GM12878 (cell line): ENCODE data around the gene ZNF618.

Source experiments
- ATF7 ChIP-seq: fragments of 450-650 bp; IDR thresholded peaks from 2 replicates; pipeline ENCODE4 v1.6.1; 2016; ENCODE audit warnings: low read depth, mild to moderate bottlenecking
- BMI1 ChIP-seq: fragments of 450-650 bp; IDR thresholded peaks from 2 replicates; pipeline ENCODE4 v1.6.1; 2016; ENCODE audit warnings: mild to moderate bottlenecking, moderate library complexity, borderline replicate concordance
- CEBPZ ChIP-seq: fragments of 150-350 bp; IDR thresholded peaks from 2 replicates; pipeline ENCODE4 v1.6.1; 2016; ENCODE audit warnings: low read depth, low read length
- CREB1 ChIP-seq: IDR thresholded peaks from 2 replicates; pipeline ENCODE4 v1.6.1; 2012; ENCODE audit warnings: low read depth, mild to moderate bottlenecking, inconsistent platforms
- EZH2 ChIP-seq: IDR thresholded peaks from 2 replicates; pipeline ENCODE4 v1.6.1; 2012; ENCODE audit warnings: low read depth, mild to moderate bottlenecking, control low read depth, inconsistent platforms, low read length, borderline replicate concordance; ENCODE audit not compliant: control insufficient read depth
- HDAC6 ChIP-seq: fragments of 200-600 bp; sonication (generic); IDR thresholded peaks from one replicate; pipeline ENCODE4 v1.8.0; 2017; ENCODE audit warnings: antibody characterized with exemption; ENCODE audit not compliant: unreplicated experiment
- HDGF ChIP-seq: fragments of 450-650 bp; IDR thresholded peaks from 2 replicates; pipeline ENCODE4 v1.6.1; 2016; ENCODE audit warnings: antibody characterized with exemption
- PAX5 ChIP-seq: IDR thresholded peaks from 2 replicates; pipeline ENCODE4 v1.6.1; 2011; ENCODE audit warnings: low read depth, low read length, borderline replicate concordance
- POLR2A ChIP-seq: IDR thresholded peaks from 2 replicates; pipeline ENCODE4 v1.6.1; 2011; ENCODE audit warnings: low read depth, mild to moderate bottlenecking, low read length
- SP1 ChIP-seq: IDR thresholded peaks from one replicate; pipeline ENCODE4 v1.6.1; 2011; ENCODE audit warnings: low read depth, low read length
- SUZ12 ChIP-seq: fragments of 200-600 bp; sonication (generic); IDR thresholded peaks from one replicate; pipeline ENCODE4 v1.6.1; 2018; ENCODE audit warnings: antibody characterized with exemption, mild to moderate bottlenecking; ENCODE audit not compliant: unreplicated experiment
- TBL1XR1 ChIP-seq: IDR thresholded peaks from 2 replicates; pipeline ENCODE4 v1.6.1; 2012; ENCODE audit warnings: low read depth, low read length, improper control_type of control experiment
- TF ChIP-seq, protein P1 (sequence below), 3 experiments: IDR thresholded peaks in 2 of 3; conservative IDR thresholded peaks in 1 of 3; 2 replicates each; pipeline ENCODE4 v1.5.1; 2011; ENCODE audit warnings: low read depth in 3 of 3, low read length in 3 of 3, mild to moderate bottlenecking in 3 of 3, control low read depth in 2 of 3, moderate library complexity in 2 of 3, inconsistent platforms in 1 of 3, mixed read lengths in 1 of 3; ENCODE audit not compliant: control insufficient read depth in 2 of 3, insufficient read depth in 1 of 3; ENCODE audit errors: extremely low read depth in 1 of 3
- TF ChIP-seq, protein P2 (sequence below): fragments of 450-650 bp; conservative IDR thresholded peaks from 2 replicates; pipeline ENCODE4 v1.6.1; 2017; ENCODE audit warnings: mild to moderate bottlenecking, moderate library complexity

- TF ChIP-seq, protein P1, sequence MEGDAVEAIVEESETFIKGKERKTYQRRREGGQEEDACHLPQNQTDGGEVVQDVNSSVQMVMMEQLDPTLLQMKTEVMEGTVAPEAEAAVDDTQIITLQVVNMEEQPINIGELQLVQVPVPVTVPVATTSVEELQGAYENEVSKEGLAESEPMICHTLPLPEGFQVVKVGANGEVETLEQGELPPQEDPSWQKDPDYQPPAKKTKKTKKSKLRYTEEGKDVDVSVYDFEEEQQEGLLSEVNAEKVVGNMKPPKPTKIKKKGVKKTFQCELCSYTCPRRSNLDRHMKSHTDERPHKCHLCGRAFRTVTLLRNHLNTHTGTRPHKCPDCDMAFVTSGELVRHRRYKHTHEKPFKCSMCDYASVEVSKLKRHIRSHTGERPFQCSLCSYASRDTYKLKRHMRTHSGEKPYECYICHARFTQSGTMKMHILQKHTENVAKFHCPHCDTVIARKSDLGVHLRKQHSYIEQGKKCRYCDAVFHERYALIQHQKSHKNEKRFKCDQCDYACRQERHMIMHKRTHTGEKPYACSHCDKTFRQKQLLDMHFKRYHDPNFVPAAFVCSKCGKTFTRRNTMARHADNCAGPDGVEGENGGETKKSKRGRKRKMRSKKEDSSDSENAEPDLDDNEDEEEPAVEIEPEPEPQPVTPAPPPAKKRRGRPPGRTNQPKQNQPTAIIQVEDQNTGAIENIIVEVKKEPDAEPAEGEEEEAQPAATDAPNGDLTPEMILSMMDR (IDR thresholded peaks at IDR 0.05 in 2 of 3, conservative IDR thresholded peaks at IDR 0.05 in 1 of 3; ENCODE audit: control insufficient read depth in 2 of 3, extremely low read depth in 1 of 3, insufficient read depth in 1 of 3, low read depth in 3 of 3, low read length in 3 of 3), result no peak
- TF ChIP-seq HDGF (no peak), PAX5 (no peak), POLR2A (no peak), SUZ12 (no peak), EZH2 (no peak), BMI1 (no peak), CEBPZ (no peak), CREB1 (no peak), SP1 (no peak), ATF7 (no peak), TBL1XR1 (no peak), HDAC6 (no peak)
- TF ChIP-seq, protein P2, sequence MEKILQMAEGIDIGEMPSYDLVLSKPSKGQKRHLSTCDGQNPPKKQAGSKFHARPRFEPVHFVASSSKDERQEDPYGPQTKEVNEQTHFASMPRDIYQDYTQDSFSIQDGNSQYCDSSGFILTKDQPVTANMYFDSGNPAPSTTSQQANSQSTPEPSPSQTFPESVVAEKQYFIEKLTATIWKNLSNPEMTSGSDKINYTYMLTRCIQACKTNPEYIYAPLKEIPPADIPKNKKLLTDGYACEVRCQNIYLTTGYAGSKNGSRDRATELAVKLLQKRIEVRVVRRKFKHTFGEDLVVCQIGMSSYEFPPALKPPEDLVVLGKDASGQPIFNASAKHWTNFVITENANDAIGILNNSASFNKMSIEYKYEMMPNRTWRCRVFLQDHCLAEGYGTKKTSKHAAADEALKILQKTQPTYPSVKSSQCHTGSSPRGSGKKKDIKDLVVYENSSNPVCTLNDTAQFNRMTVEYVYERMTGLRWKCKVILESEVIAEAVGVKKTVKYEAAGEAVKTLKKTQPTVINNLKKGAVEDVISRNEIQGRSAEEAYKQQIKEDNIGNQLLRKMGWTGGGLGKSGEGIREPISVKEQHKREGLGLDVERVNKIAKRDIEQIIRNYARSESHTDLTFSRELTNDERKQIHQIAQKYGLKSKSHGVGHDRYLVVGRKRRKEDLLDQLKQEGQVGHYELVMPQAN, result no peak
Measured at GRCh38 chr9:113886026-113886369, 9.9 kb downstream of the ZNF618 start.
